Activated CD4-positive, alpha-beta memory T cell treated with anti-CD3 and anti-CD28 coated beads for 36 hours (primary cell): ENCODE measurements around the gene ATCAY. TPM values are rescaled to one million over a fixed set of nuclear protein-coding genes. Genes with fewer than 3 reads are reported as not detected.
"Not testable (repeated sequence)": the region's sequence is repeated elsewhere in the genome, so short reads cannot be mapped to it uniquely, and the experiment has no call there.

Experiments
- CTCF ChIA-PET: fragments of 350-600 bp; sonication (Branson Sonifier 250); formaldehyde crosslinking; loops from one replicate; lab custom pipeline; 2021; ENCODE audit warnings: antibody characterized with exemption, inconsistent platforms; lab: Charles Lee
- POLR2A ChIA-PET: fragments of 350-600 bp; sonication (Branson Sonifier 250); formaldehyde crosslinking; loops from one replicate; lab custom pipeline; 2021; ENCODE audit warnings: antibody characterized with exemption; lab: Charles Lee
- DNase-seq: peaks from one replicate; pipeline ENCODE4 v3.0.0-alpha.2; 2020
- H3K27ac Mint-ChIP-seq: one replicate; pipeline ENCODE4 v1.8.0; 2021; ENCODE audit warnings: mixed read lengths
- H3K27me3 Mint-ChIP-seq: one replicate; pipeline ENCODE4 v1.8.0; 2021; ENCODE audit warnings: mixed read lengths
- H3K36me3 Mint-ChIP-seq: one replicate; pipeline ENCODE4 v1.8.0; 2021; ENCODE audit warnings: mixed read lengths
- H3K4me1 Mint-ChIP-seq: one replicate; pipeline ENCODE4 v1.8.0; 2021; ENCODE audit warnings: low read depth, mixed read lengths
- H3K4me3 Mint-ChIP-seq: one replicate; pipeline ENCODE4 v1.8.0; 2021; ENCODE audit warnings: mild to moderate bottlenecking, mixed read lengths
- H3K9me3 Mint-ChIP-seq: one replicate; pipeline ENCODE4 v1.8.0; 2021; ENCODE audit warnings: mixed read lengths
- intact Hi-C: fragments of 100-400 bp; cut with micrococcal nuclease; formaldehyde crosslinking; loops from one replicate; pipeline ENCODE4 v1.15.1; 2023
- total RNA-seq, 2 experiments: library from RNA; stranded (reverse); gene quantifications; one replicate each; pipeline ENCODE4 v1.2.3, GENCODE V29; 2021

ATCAY gene
- total RNA-seq, 2 experiments from 2014 or later, result not detected

GRCh38 chr19:3961007-3961406, 80.5 kb downstream of the ATCAY start:
- CTCF ChIA-PET, result no interaction called here
- POLR2A ChIA-PET, result no interaction called here
- Mint-ChIP-seq H3K9me3 (no peaks in the 10 kb centered on the region), H3K27me3 (no peaks in the 10 kb centered on the region), H3K27ac (no peak overlapping the region), H3K4me1 (no peaks in the 10 kb centered on the region), H3K4me3 (no peak overlapping the region), H3K36me3 (peaks cover 21% of the 10 kb centered on the region)
- intact Hi-C loops, result no loop called here
- DNase-seq, result no peak

GRCh38 chr19:3963458-3964255, 83.2 kb downstream of the ATCAY start:
- intact Hi-C loops, result no loop called here
- POLR2A ChIA-PET, result interaction anchor here (1.2 kb wide), 1 partner anchor 21 kb away, joined by 3 read pairs; no protein-coding TSS in a partner anchor
- no peaks in the 10 kb centered on the region for H3K9me3 Mint-ChIP-seq
- H3K4me1 Mint-ChIP-seq, result no peaks in the 10 kb centered on the region
- no peak overlapping the region for H3K27ac Mint-ChIP-seq
- H3K4me3 Mint-ChIP-seq, result no peak overlapping the region
- peaks cover 22% of the 10 kb centered on the region for H3K36me3 Mint-ChIP-seq
- DNase-seq, result no peak
- CTCF ChIA-PET, result interaction anchor here (1.2 kb wide), 1 partner anchor 24 kb away, joined by 3 read pairs; no protein-coding TSS in a partner anchor
- no peaks in the 10 kb centered on the region for H3K27me3 Mint-ChIP-seq

GRCh38 chr19:3964256-3965194, 84.0 kb downstream of the ATCAY start:
- CTCF ChIA-PET, result interaction anchor here (1.2 kb wide), 1 partner anchor 21 kb away, joined by 3 read pairs; no protein-coding TSS in a partner anchor
- Mint-ChIP-seq H3K4me3 (no peak overlapping the region), H3K36me3 (peaks cover 26% of the 10 kb centered on the region), H3K9me3 (no peaks in the 10 kb centered on the region), H3K4me1 (peaks cover 7% of the 10 kb centered on the region), H3K27ac (no peak overlapping the region), H3K27me3 (no peaks in the 10 kb centered on the region)
- POLR2A ChIA-PET, result no interaction called here
- intact Hi-C loops, result no loop called here
- DNase-seq, result no peak

GRCh38 chr19:3966051-3967017, 85.8 kb downstream of the ATCAY start:
- no peaks in the 10 kb centered on the region for H3K27me3 Mint-ChIP-seq
- peaks cover 24% of the 10 kb centered on the region for H3K36me3 Mint-ChIP-seq
- H3K4me3 Mint-ChIP-seq, result no peak overlapping the region
- DNase-seq, result no peak
- intact Hi-C loops, result no loop called here
- H3K9me3 Mint-ChIP-seq, result no peaks in the 10 kb centered on the region
- CTCF ChIA-PET, result no interaction called here
- POLR2A ChIA-PET, result no interaction called here
- H3K4me1 Mint-ChIP-seq, result peaks cover 17% of the 10 kb centered on the region
- H3K27ac Mint-ChIP-seq, result no peak overlapping the region

- CTCF ChIA-PET, result interaction anchor here (4.9 kb wide), 1 partner anchor 17 kb away, joined by 26 read pairs; the partner anchor contains the start of gene EEF2
- H3K9me3 Mint-ChIP-seq, DNase-seq, intact Hi-C loops, H3K27me3 Mint-ChIP-seq, H3K4me3 Mint-ChIP-seq, H3K27ac Mint-ChIP-seq: not testable (repeated sequence)
- POLR2A ChIA-PET, result interaction anchor here (0.7 kb wide), 1 partner anchor 40 kb away, joined by 4 read pairs; the partner anchor contains the start of gene PIAS4
- Mint-ChIP-seq H3K36me3 (peaks cover 17% of the 10 kb centered on the region), H3K4me1 (peaks cover 17% of the 10 kb centered on the region)
Measured at GRCh38 chr19:3967983-3968382, 87.5 kb downstream of the ATCAY start.

GRCh38 chr19:3968556-3969434, 88.3 kb downstream of the ATCAY start:
- Mint-ChIP-seq H3K4me1 (peaks cover 17% of the 10 kb centered on the region), H3K36me3 (peaks cover 13% of the 10 kb centered on the region)
- intact Hi-C loops, result no loop called here

GRCh38 chr19:3969435-3970312, 89.2 kb downstream of the ATCAY start:
- POLR2A ChIA-PET, result interaction anchor here (1.3 kb wide), 1 partner anchor 16 kb away, joined by 5 read pairs; the partner anchor contains the start of gene EEF2
- CTCF ChIA-PET, result interaction anchor here (3.7 to 4.9 kb wide), 2 partner anchors 15 to 18 kb away, joined by 24 to 26 read pairs; partner anchors contain the start of gene EEF2
- Mint-ChIP-seq H3K4me1 (peaks cover 17% of the 10 kb centered on the region), H3K9me3 (no peaks in the 10 kb centered on the region), H3K27ac (no peak overlapping the region), H3K27me3 (no peaks in the 10 kb centered on the region), H3K4me3 (peak overlapping the region; percentile 85), H3K36me3 (peaks cover 11% of the 10 kb centered on the region)
- no peak for DNase-seq
- intact Hi-C loops, result loop anchor here (5.0 kb wide), 2 partner anchors 207 to 213 kb away; partner anchors contain the start of genes ANKRD24, APBA3, MRPL54 and SIRT6

More at GRCh38 chr19:3968556-3969434, 88.3 kb downstream of the ATCAY start:
- POLR2A ChIA-PET, result interaction anchor here (0.7 to 1.3 kb wide), 2 partner anchors 17 to 39 kb away, joined by 4 to 5 read pairs; partner anchors contain the start of genes EEF2 and PIAS4
- Mint-ChIP-seq H3K4me3 (peak overlapping the region; percentile 23), H3K9me3 (no peaks in the 10 kb centered on the region), H3K27me3 (no peaks in the 10 kb centered on the region), H3K27ac (no peak overlapping the region)
- CTCF ChIA-PET, result interaction anchor here (3.7 to 4.9 kb wide), 2 partner anchors 16 to 19 kb away, joined by 24 to 26 read pairs; partner anchors contain the start of gene EEF2
- DNase-seq, result no peak

GRCh38 chr19:3970313-3970807, 89.9 kb downstream of the ATCAY start:
- CTCF ChIA-PET, result interaction anchor here (0.7 to 4.9 kb wide), 3 partner anchors 15 to 148 kb away, joined by 3 to 26 read pairs (median 24); partner anchors contain the start of gene EEF2
- Mint-ChIP-seq H3K9me3 (no peaks in the 10 kb centered on the region), H3K4me1 (peaks cover 17% of the 10 kb centered on the region), H3K36me3 (peaks cover 7% of the 10 kb centered on the region), H3K27ac (peak overlapping the region; percentile 49), H3K27me3 (no peaks in the 10 kb centered on the region), H3K4me3 (peak overlapping the region; percentile 85)
- intact Hi-C loops, result loop anchor here (5.0 kb wide), 2 partner anchors 208 to 212 kb away; partner anchors contain the start of genes ANKRD24, APBA3, MRPL54 and SIRT6
- no peak for DNase-seq
- POLR2A ChIA-PET, result interaction anchor here (1.9 to 2.9 kb wide), 3 partner anchors 10 to 17 kb away, joined by 9 to 51 read pairs (median 14); partner anchors contain the start of gene EEF2
